Caco-2 (cell line): ENCODE results near the gene DEPDC7. TPM values are rescaled to one million over a fixed set of nuclear protein-coding genes. Genes with fewer than 3 reads are reported as not detected.
A peak's percentile ranks its signal among the peaks of the same experiment; 100 is the strongest.

Experiments used
- BruUV-seq: library from RNA; stranded (reverse); fragments of 400-500 nt; replicated peaks from 2 replicates; lab custom pipeline; 2021; lab: Mats Ljungman, UMichigan
- CTCF ChIA-PET: fragments of 300-600 bp; sonication (Branson Sonifier 250); formaldehyde crosslinking; loops from one replicate; lab custom pipeline; 2022; ENCODE audit warnings: antibody characterized with exemption; lab: Charles Lee
- POLR2A ChIA-PET: fragments of 300-600 bp; sonication (Branson Sonifier 250); formaldehyde crosslinking; loops from one replicate; lab custom pipeline; 2022; ENCODE audit warnings: antibody characterized with exemption; lab: Charles Lee
- DNase-seq, 2 experiments: peaks; one replicate each; pipeline versions ENCODE4 v3.0.0 to v3.0.0-alpha.2; 2020 to 2022
- H3K27me3 ChIP-seq: replicated peaks from 2 replicates; pipeline ENCODE4 v1.6.0; 2011; ENCODE audit warnings: low read length; ENCODE audit not compliant: control insufficient read depth, insufficient read depth
- H3K36me3 ChIP-seq: 2 replicates; pipeline ENCODE4 v1.5.1; 2011; ENCODE audit warnings: low read length; ENCODE audit not compliant: control insufficient read depth, insufficient read depth
- H3K4me1 ChIP-seq: fragments of 250-450 bp; sonication (Bioruptor Pico); 2 replicates; pipeline ENCODE4 v1.5.1; 2020; ENCODE audit warnings: mild to moderate bottlenecking
- H3K4me3 ChIP-seq: 2 replicates; pipeline ENCODE4 v1.5.1; 2011; ENCODE audit warnings: low read depth, mild to moderate bottlenecking, control low read depth, low read length
- H3K9me3 ChIP-seq: fragments of 250-450 bp; sonication (Bioruptor Pico); 2 replicates; pipeline ENCODE4 v1.5.1; 2020; ENCODE audit warnings: mild to moderate bottlenecking, moderate library complexity
- H3K27ac Mint-ChIP-seq: one replicate; pipeline ENCODE4 v1.8.0; 2022; ENCODE audit warnings: mixed read lengths; ENCODE audit not compliant: unreplicated experiment
- H3K27me3 Mint-ChIP-seq: one replicate; pipeline ENCODE4 v1.8.0; 2022; ENCODE audit warnings: mixed read lengths; ENCODE audit not compliant: insufficient read depth, unreplicated experiment
- H3K36me3 Mint-ChIP-seq: one replicate; pipeline ENCODE4 v1.8.0; 2022; ENCODE audit warnings: mild to moderate bottlenecking, mixed read lengths; ENCODE audit not compliant: insufficient read depth, unreplicated experiment
- H3K4me1 Mint-ChIP-seq: one replicate; pipeline ENCODE4 v1.8.0; 2022; ENCODE audit warnings: low read depth, mixed read lengths; ENCODE audit not compliant: unreplicated experiment
- H3K4me3 Mint-ChIP-seq: one replicate; pipeline ENCODE4 v1.8.0; 2022; ENCODE audit warnings: mild to moderate bottlenecking, moderate library complexity, mixed read lengths; ENCODE audit not compliant: unreplicated experiment
- H3K9me3 Mint-ChIP-seq: one replicate; pipeline ENCODE4 v1.8.0; 2022; ENCODE audit warnings: mixed read lengths; ENCODE audit not compliant: unreplicated experiment
- CTCF ChIP-seq, 2 experiments: fragments of 200-600 bp in 1 of 2; IDR thresholded peaks; 1 replicate in 1 of 2; 2 replicates in 1 of 2; pipeline versions ENCODE4 v1.5.1 to v1.8.0; 2011 to 2022; ENCODE audit warnings: antibody characterized with exemption in 1 of 2, control low read depth in 1 of 2, inconsistent platforms in 1 of 2, low read depth in 1 of 2, low read length in 1 of 2, mild to moderate bottlenecking in 1 of 2, moderate library complexity in 1 of 2; ENCODE audit not compliant: insufficient read depth in 1 of 2, severe bottlenecking in 1 of 2, unreplicated experiment in 1 of 2
- intact Hi-C: fragments of 100-400 bp; cut with micrococcal nuclease; formaldehyde crosslinking; loops from one replicate; pipeline ENCODE4 v1.10.0; 2022; ENCODE audit not compliant: unreplicated experiment
- total RNA-seq: library from RNA; stranded (reverse); gene quantifications from 2 replicates; pipeline ENCODE4 v1.2.3, GENCODE V29; 2022

Gene DEPDC7
- total RNA-seq, 1 experiment from 2014 or later, result 17.0 TPM

GRCh38 chr11:33017478-33017877 lies 1.8 kb downstream of the DEPDC7 start:
- TF ChIP-seq CTCF (IDR thresholded peaks at IDR 0.05; ENCODE audit: insufficient read depth in 1 of 2, low read depth in 1 of 2, low read length in 1 of 2, severe bottlenecking in 1 of 2, unreplicated experiment in 1 of 2), result no peak
- peak overlapping the region; percentile 42 for H3K27ac Mint-ChIP-seq
- no peaks in the 10 kb centered on the region for H3K9me3 Mint-ChIP-seq
- H3K27me3 Mint-ChIP-seq, result no peaks in the 10 kb centered on the region
- ChIA-PET CTCF (no interaction called here), POLR2A (no interaction called here)
- no TSS peak for BruUV-seq
- Histone ChIP-seq H3K4me1 (peaks cover 16% of the 10 kb centered on the region), H3K4me3 (peak overlapping the region; percentile 73), H3K36me3 (no peaks in the 10 kb centered on the region), H3K27me3 (no peaks in the 10 kb centered on the region), H3K9me3 (no peaks in the 10 kb centered on the region)
- H3K36me3 Mint-ChIP-seq, result peaks cover 13% of the 10 kb centered on the region
- H3K4me1 Mint-ChIP-seq, result peaks cover 28% of the 10 kb centered on the region
- DNase-seq, result no peak
- intact Hi-C loops, result loop anchor here (2.0 kb wide), 1 partner anchor 57 kb away; no protein-coding TSS in a partner anchor
- peak overlapping the region; percentile 98 for H3K4me3 Mint-ChIP-seq

GRCh38 chr11:33017965-33018364 lies 2.3 kb downstream of the DEPDC7 start:
- no peak for TF ChIP-seq CTCF (IDR thresholded peaks at IDR 0.05; ENCODE audit: insufficient read depth in 1 of 2, low read depth in 1 of 2, low read length in 1 of 2, severe bottlenecking in 1 of 2, unreplicated experiment in 1 of 2)
- Mint-ChIP-seq H3K4me3 (peak overlapping the region; percentile 98), H3K4me1 (peaks cover 28% of the 10 kb centered on the region), H3K36me3 (peaks cover 13% of the 10 kb centered on the region), H3K27me3 (no peaks in the 10 kb centered on the region), H3K27ac (peak overlapping the region; percentile 42), H3K9me3 (no peaks in the 10 kb centered on the region)
- POLR2A ChIA-PET, result no interaction called here
- no peaks in the 10 kb centered on the region for H3K27me3 ChIP-seq
- CTCF ChIA-PET, result no interaction called here
- intact Hi-C loops, result loop anchor here (2.0 kb wide), 1 partner anchor 57 kb away; no protein-coding TSS in a partner anchor
- BruUV-seq, result no TSS peak
- peaks cover 16% of the 10 kb centered on the region for H3K4me1 ChIP-seq
- no peaks in the 10 kb centered on the region for H3K36me3 ChIP-seq
- DNase-seq, result no peak
- H3K4me3 ChIP-seq, result peak overlapping the region; percentile 73
- H3K9me3 ChIP-seq, result no peaks in the 10 kb centered on the region

GRCh38 chr11:33018840-33019239 lies 3.2 kb downstream of the DEPDC7 start:
- H3K9me3 ChIP-seq, result no peaks in the 10 kb centered on the region
- Mint-ChIP-seq H3K4me1 (peaks cover 28% of the 10 kb centered on the region), H3K4me3 (no peak overlapping the region), H3K27me3 (no peaks in the 10 kb centered on the region), H3K9me3 (no peaks in the 10 kb centered on the region), H3K27ac (no peak overlapping the region), H3K36me3 (peaks cover 13% of the 10 kb centered on the region)
- intact Hi-C loops, result no loop called here
- H3K4me1 ChIP-seq, result peaks cover 16% of the 10 kb centered on the region
- ChIA-PET CTCF (no interaction called here), POLR2A (interaction anchor here (0.6 kb wide), 1 partner anchor 43 kb away, joined by 4 read pairs; no protein-coding TSS in a partner anchor)
- no peaks in the 10 kb centered on the region for H3K27me3 ChIP-seq
- DNase-seq, result no peak
- BruUV-seq, result no TSS peak
- no peak for TF ChIP-seq CTCF (IDR thresholded peaks at IDR 0.05; ENCODE audit: insufficient read depth in 1 of 2, low read depth in 1 of 2, low read length in 1 of 2, severe bottlenecking in 1 of 2, unreplicated experiment in 1 of 2)
- no peaks in the 10 kb centered on the region for H3K36me3 ChIP-seq
- H3K4me3 ChIP-seq, result no peak overlapping the region
